HL-60 (cell line): ENCODE measurements around the gene GPATCH4.

Source experiments
- GABPA ChIP-seq: IDR thresholded peaks from 2 replicates; pipeline ENCODE4 v1.6.1; 2012; ENCODE audit warnings: low read depth
- POLR2AphosphoS5 ChIP-seq: IDR thresholded peaks from 2 replicates; pipeline ENCODE4 v1.6.1; 2012; ENCODE audit warnings: low read depth
- SPI1 ChIP-seq: IDR thresholded peaks from 2 replicates; pipeline ENCODE4 v1.6.1; 2012; ENCODE audit warnings: low read depth, mild to moderate bottlenecking, borderline replicate concordance
- TF ChIP-seq, protein P1 (sequence below): IDR thresholded peaks from one replicate; pipeline ENCODE4 v1.5.1; 2011; ENCODE audit warnings: low read length, control low read depth, inconsistent platforms; ENCODE audit not compliant: insufficient read depth
- TF ChIP-seq, protein P2 (sequence below): IDR thresholded peaks from 2 replicates; pipeline ENCODE4 v1.6.1; 2012; ENCODE audit warnings: low read depth; ENCODE audit not compliant: insufficient replicate concordance

DNA sequence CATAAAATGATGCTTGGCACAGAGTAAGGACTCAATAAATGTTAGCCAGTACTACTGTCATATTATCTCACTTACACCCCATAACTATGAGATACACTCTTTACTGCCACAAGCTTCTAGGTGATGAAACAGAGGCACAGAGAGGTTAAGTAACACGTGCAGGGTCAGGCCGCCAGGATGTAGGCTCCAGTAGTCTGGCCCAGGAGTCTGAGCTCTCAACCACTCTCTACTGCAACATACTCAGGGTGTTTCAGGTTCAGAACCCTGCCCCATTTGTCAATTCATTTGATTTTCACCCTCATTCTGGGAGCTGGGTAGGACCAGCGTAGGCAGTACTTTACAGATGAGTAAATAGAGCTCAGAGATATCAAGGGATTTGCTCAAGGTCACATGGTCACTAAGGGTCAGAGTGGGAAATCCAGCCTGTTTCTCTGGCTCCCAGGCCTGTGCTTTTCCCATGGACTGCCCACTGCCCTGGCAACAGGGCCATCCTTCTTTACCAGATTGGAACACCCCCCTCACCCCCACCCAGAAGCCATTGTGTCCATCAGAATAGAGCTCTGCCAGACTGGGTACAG, 50.1 kb downstream of the GPATCH4 start:
- TF ChIP-seq, protein P1, sequence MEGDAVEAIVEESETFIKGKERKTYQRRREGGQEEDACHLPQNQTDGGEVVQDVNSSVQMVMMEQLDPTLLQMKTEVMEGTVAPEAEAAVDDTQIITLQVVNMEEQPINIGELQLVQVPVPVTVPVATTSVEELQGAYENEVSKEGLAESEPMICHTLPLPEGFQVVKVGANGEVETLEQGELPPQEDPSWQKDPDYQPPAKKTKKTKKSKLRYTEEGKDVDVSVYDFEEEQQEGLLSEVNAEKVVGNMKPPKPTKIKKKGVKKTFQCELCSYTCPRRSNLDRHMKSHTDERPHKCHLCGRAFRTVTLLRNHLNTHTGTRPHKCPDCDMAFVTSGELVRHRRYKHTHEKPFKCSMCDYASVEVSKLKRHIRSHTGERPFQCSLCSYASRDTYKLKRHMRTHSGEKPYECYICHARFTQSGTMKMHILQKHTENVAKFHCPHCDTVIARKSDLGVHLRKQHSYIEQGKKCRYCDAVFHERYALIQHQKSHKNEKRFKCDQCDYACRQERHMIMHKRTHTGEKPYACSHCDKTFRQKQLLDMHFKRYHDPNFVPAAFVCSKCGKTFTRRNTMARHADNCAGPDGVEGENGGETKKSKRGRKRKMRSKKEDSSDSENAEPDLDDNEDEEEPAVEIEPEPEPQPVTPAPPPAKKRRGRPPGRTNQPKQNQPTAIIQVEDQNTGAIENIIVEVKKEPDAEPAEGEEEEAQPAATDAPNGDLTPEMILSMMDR = no peak
- TF ChIP-seq, protein P2, sequence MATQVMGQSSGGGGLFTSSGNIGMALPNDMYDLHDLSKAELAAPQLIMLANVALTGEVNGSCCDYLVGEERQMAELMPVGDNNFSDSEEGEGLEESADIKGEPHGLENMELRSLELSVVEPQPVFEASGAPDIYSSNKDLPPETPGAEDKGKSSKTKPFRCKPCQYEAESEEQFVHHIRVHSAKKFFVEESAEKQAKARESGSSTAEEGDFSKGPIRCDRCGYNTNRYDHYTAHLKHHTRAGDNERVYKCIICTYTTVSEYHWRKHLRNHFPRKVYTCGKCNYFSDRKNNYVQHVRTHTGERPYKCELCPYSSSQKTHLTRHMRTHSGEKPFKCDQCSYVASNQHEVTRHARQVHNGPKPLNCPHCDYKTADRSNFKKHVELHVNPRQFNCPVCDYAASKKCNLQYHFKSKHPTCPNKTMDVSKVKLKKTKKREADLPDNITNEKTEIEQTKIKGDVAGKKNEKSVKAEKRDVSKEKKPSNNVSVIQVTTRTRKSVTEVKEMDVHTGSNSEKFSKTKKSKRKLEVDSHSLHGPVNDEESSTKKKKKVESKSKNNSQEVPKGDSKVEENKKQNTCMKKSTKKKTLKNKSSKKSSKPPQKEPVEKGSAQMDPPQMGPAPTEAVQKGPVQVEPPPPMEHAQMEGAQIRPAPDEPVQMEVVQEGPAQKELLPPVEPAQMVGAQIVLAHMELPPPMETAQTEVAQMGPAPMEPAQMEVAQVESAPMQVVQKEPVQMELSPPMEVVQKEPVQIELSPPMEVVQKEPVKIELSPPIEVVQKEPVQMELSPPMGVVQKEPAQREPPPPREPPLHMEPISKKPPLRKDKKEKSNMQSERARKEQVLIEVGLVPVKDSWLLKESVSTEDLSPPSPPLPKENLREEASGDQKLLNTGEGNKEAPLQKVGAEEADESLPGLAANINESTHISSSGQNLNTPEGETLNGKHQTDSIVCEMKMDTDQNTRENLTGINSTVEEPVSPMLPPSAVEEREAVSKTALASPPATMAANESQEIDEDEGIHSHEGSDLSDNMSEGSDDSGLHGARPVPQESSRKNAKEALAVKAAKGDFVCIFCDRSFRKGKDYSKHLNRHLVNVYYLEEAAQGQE = no peak
- TF ChIP-seq GABPA = no peak
- no peak for TF ChIP-seq SPI1
- no peak for TF ChIP-seq POLR2AphosphoS5
